GM11168 (cell line): Measurements from ENCODE around the gene FBRSL1.
"Not testable (repeated sequence)": the region's sequence is repeated elsewhere in the genome, so short reads cannot be mapped to it uniquely, and the experiment has no call there.

Experiments
- in situ Hi-C: fragments of 300-500 bp; cut with MboI; formaldehyde crosslinking; loops from one replicate; pipeline ENCODE4 v1.12.0; 2022; ENCODE audit warnings: low sequenced_read_pairs; ENCODE audit not compliant: unreplicated experiment

The FBRSL1 gene

GRCh38 chr12:132469423-132469822, 20.5 kb upstream of the FBRSL1 start:
- in situ Hi-C loops = no loop called here

DNA sequence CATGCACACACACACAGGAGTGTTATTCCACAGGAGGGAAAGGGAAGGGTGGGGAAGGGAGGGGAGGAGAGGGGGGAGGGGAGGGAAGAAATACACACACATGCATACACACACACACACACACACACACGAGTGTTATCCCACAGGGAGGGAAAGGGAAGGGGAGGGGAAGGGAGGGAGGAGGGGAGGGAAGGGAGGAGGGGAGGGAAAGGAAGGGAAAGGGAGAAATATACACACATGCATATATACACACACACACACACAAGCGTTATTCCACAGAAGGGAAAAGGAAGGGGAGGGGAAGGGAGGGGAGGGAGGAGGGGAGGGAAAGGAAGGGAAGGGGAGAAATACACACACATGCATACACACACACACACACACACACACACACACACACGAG, 19.6 kb upstream of the FBRSL1 start:
- in situ Hi-C loops = no loop called here

- in situ Hi-C loops = no loop called here
Observed at GRCh38 chr12:132471011-132471857, 18.7 kb upstream of the FBRSL1 start.

- in situ Hi-C loops = no loop called here
Observed at GRCh38 chr12:132471858-132472255, 18.1 kb upstream of the FBRSL1 start.

- in situ Hi-C loops = no loop called here
Observed at GRCh38 chr12:132472386-132472785, 17.6 kb upstream of the FBRSL1 start.

DNA sequence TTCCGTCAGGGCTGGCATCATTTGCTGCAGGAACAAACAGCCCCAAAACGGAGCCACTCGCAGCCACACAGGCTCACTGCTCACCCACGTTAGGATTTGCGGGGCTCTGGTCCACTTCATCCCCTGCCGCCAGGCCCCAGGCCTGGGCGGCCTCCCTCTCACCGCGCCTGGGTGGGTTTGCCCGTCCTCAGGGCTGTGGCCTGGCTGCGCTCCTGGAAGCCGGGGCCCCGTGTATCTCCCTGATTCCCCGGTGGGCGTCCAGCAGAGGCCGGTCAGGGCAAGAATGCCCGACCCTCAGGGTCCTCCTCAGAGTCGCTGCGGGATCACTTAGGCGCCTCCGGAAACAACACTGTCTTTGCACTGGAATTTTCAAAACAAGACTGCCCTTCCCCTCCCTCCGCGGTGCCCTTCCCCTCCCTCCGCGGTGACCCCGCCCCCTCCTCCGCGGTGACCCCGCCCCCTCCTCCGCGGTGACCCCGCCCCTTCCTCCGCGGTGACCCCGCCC, 15.7 kb upstream of the FBRSL1 start:
- in situ Hi-C loops = no loop called here

DNA sequence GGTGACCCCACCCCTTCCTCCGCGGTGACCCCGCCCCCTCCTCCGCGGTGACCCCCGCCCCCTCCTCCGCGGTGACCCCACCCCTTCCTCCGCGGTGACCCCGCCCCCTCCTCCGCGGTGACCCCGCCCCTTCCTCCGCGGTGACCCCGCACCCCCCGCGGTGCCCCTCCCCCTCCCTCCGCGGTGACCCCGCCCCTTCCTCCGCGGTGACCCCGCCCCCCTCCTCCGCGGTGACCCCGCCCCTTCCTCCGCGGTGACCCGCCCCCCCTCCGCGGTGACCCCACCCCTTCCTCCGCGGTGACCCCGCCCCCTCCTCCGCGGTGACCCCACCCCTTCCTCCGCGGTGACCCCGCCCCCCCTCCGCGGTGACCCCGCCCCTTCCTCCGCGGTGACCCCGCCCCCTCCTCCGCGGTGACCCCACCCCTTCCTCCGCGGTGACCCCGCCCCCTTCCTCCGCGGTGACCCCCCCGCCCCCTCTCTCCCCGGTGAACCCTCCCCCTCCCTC, 15.1 kb upstream of the FBRSL1 start:
- in situ Hi-C loops = not testable (repeated sequence)

GRCh38 chr12:132475304-132476037, 14.5 kb upstream of the FBRSL1 start:
- in situ Hi-C loops = no loop called here

DNA sequence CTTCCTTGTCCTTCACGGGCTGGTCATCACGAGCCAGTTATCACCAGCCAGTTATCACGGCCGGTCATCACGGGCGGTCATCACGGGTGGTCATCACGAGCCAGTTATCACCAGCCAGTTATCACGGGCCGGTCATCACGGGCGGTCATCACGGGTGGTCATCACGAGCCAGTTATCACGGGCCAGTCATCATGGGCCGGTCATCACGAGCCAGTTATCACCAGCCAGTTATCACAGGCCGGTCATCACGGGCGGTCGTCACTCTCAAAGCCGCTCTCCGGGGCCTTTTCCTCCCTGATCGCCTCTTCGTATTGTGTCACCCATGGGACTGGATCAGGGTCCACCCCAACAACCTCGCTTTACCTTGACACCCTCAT, 13.9 kb upstream of the FBRSL1 start:
- in situ Hi-C loops = no loop called here

- in situ Hi-C loops = no loop called here
Observed at GRCh38 chr12:132476421-132476820, 13.5 kb upstream of the FBRSL1 start.

DNA sequence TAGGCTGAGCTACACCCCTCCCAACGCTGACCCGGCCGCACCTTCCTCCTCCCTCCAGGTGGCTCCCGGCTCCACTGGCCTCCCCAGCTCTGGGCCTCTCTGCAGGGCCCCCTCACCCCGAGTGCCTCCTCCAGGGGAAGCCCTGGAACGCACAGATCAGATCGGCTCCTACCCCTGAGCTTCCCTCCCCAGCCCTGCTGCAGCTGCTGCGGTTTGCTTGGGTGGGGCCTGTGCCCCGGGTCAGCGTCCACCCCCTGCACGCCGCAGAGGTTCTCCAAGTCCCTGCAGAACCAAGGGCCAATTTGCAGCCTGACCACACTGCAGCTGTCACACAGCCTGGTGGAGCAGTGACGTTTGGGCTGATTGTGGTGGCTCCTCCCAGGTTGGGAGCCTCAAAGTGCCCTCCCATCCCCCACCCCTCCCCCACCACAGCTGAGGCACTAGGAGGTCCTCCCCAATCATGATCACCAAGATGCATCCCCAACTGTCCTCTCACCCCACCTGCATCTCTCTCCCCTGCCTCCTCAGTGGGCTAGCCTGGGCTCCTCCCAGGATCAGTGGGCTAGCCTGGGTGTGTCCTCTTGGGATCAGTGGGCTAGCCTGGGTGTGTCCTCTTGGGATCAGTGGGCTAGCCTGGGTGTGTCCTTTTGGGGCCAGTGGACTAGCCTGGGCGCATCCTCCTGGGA, 12.8 kb upstream of the FBRSL1 start:
- in situ Hi-C loops = no loop called here

DNA sequence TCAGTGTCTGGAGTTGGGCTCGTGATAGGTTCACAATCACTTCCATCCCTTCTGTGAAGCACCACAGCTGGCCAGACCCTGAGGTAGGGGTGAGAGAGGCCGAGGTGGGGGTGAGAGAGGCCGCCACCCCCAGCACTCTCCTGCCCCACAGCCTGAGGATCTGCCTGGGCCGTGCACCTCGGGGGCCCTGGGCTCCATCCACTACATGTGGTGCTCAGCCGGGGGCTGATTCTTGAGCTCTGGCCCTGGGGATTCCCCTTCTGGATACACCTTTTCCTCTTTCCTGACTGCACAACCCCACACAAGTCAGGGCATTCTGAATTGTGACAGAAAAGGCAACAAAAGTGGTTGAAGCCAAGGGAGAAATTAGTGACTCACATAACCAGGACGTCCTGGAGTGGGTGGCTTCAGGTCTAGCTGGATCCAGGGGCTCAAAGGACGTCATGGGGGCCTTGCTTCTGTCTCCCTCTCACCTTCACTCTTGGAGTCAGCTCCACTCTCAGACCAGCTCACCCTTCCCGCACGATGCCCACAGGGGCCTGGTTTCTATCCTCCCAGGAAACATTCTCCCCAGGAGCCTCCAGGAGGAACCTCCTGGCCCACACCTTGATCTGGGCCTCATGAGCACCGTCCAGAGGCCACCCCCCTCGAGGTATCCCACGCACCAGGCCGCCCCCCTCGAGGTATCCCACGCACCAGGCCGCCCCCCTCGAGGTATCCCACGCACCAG, 12.1 kb upstream of the FBRSL1 start:
- in situ Hi-C loops = no loop called here

DNA sequence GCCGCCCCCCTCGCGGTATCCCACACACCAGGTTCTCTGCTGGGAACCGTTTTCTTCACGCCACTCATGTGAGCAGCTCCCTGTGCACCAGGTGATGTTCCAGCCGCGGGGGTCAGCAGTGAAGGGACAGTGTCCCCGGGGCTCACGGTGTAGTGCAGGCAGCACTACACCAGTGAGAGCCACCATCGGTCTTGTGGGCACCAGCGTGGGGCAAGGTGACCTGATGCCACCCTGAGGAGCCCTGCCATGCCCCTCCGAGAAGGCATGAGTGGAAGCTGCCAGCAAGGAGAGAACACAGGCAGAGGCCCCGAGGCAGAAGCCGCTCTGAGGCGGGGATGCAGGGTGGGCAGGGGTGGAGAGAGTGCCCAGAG, 11.5 kb upstream of the FBRSL1 start:
- in situ Hi-C loops = no loop called here

DNA sequence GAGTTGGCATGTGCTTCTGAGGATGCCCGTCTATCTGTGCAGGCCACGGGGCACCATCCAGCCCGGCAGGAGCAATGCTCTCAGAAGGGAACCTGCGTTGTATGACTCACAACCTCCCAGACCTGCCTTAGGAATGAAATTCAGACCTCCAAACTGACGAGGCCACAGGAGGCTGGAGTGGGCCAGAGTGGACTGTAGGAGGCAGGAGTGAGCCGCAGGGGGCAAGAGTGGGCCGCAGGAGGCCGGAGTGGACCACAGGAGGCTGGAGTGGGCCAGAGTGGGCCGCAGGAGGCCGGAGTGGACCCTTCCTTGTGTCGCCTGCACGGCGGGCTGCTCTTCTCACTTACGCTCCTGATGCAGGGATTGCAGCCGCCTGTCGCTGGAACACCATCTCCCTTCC, 11.1 kb upstream of the FBRSL1 start:
- in situ Hi-C loops = no loop called here

GRCh38 chr12:132479291-132479690, 10.7 kb upstream of the FBRSL1 start:
- in situ Hi-C loops = no loop called here

GRCh38 chr12:132479938-132480622, 9.9 kb upstream of the FBRSL1 start:
- in situ Hi-C loops = no loop called here

- in situ Hi-C loops = no loop called here
Observed at GRCh38 chr12:132480623-132481132, 9.3 kb upstream of the FBRSL1 start.

DNA sequence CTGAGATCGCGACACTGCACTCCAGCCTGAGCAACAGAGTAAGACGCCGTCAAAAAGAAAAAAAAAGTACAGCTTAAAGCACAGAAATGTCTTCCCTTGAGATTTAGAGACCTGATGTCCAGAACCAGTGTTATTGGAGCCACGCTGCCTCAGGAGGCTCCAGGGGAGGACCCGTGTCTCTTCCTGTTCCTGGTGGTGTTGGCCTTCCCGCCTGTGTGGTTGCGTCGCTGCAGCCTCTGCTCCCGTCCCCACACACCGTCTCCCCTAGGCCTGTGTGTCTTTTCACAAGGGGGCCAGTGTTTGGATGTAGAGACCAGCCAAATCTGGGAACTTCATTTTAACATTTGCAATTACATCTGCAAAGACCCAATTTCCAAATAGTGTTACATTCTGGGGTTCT, 8.6 kb upstream of the FBRSL1 start:
- in situ Hi-C loops = no loop called here
